Right renal pelvis (tissue), 4 donors: ENCODE measurements around the gene ZNF423. TPM values are rescaled to one million over a fixed set of nuclear protein-coding genes. Genes with fewer than 3 reads are reported as not detected.

Experiments used
- DNase-seq, 4 donors: peaks; one replicate each; pipeline ENCODE4 v3.0.0-alpha.2; 2013; ENCODE audit warnings: low read depth in 4 of 4, low spot score in 3 of 4, missing footprints in 1 of 4
- polyA plus RNA-seq, 4 donors: library from polyadenylated mRNA; unstranded; fragments of 120-200 nt; gene quantifications; one replicate each; pipeline ENCODE4 v1.2.1, GENCODE V29; 2013; ENCODE audit not compliant: insufficient read length in 4 of 4

The ZNF423 gene
- polyA plus RNA-seq, 4 donors, result 26.0 to 28.4 (median 27.2) TPM

DNA sequence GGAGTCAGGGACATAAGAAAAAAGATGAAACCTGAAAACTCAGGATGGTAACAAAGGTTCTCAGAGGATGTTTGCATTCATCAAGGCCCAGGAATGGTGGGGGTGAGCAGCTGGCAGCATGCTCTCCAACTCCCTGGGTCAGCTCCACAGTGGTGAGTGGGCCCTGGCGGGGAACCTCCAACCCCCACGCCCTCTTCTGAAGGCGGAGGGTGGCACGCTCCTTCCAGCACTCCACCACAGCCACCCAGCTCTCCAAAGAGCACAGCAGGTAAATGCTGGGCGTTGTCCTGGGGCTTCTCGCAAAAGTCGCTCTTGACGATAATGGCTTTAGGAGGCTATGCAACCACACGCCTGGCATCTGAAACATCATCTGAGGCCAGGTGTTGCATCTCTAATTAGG, 308.5 kb downstream of the ZNF423 start:
- no peak for DNase-seq

GRCh38 chr16:49546735-49547134, 309.2 kb downstream of the ZNF423 start:
- no peak for DNase-seq

DNA sequence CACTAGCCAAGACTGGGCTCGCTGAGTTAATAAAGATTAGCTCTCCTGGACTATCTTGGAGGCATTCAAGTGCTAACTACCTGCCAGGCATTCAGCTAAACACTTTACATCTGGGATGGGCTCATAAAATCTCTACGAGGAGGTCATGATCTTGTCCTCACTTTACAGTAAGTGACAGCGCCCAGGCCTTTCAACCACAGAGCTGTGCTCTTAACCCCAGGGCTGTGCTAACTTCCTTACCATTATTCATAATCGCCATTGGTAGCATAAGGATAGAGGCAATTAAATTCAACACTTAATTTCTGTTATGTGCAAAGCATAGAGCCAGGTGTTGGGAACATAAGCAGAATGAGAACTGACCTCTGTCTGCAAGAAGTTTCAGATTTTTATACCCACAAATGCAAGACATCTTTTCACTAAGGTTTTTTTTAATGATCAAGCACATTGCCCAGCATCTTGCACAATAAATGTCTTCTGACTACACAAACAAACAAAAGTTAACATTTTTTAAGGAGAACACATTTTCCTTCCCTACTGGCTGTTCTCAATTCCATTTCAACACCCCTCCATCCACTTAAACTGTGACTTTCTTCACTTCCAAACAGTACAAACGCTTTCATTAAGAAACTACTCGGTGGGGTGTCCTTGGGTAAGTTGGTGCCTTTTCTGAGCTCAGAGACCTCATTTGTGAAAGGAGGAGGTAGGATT, 310.0 kb downstream of the ZNF423 start:
- no peak for DNase-seq

DNA sequence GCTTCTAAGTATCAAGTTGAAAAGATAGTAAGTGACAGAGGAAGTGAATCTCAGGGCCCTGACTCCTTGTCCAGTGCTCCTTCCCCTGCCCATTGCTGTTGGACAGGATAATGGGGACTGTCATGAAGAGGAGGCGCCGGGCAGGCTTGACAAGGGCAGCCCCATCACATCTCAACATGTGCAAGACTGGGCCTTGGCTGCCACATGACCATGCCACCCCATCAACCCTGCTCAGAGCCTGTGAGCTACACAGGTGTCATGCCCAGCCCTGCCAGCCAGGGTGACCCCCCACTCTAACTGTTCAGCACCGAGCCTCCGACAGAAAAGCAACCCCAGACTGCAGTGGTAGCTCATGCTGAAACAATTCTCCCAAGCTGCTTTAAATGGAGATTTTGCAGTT, 310.7 kb downstream of the ZNF423 start:
- no peak for DNase-seq

- no peak for DNase-seq
Observed at GRCh38 chr16:49544828-49545227, 311.1 kb downstream of the ZNF423 start.

DNA sequence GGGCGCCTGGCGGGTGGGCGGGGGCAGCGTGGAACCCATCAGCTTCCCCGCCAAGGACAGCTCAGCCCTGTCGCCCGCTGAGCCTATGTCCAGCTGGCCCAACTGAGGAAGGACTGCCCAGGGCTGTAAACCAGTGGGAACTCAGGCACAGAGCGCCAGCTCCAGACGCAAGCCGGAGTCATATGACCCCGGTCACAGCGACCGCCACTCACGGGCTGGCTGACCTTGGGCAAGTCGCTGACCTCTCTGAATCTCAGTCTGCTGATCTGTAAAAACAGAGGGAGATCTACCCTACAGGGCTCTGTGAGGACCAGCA, 312.3 kb downstream of the ZNF423 start:
- DNase-seq, result no peak

DNA sequence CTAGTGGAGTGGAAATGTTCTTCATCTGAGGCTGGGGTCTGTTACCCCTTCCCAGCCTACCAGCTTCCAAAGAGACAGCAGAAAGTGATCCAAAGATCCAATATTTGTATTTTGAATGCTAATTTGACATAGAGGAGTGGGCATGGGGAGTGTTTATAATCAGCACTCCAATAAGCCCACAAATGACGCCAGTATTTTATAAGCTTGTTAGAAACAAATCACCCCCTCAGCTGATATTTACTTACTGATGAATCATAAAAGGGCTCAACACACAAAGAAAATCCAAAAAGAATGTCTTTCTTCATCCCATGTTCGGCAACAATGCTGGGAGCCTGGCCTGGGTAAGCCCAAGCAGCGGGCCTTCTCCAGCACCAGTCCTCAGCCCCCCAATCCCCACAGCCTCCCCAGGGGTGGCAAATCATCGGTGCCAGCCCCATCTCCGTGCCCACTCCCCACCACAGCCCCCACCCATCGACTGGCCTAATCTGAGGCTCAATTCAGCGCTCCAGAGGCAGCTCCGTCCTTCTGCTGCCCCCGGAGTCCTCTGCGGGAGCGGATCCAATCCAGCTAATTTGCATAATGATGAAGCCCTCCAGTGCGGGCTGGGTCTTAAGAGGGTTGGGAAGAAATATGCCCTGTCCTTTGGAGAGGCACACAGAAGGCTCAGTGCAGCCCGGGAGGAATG, 312.8 kb downstream of the ZNF423 start:
- no peak for DNase-seq

GRCh38 chr16:49542391-49542891, 313.5 kb downstream of the ZNF423 start:
- DNase-seq, result no peak

DNA sequence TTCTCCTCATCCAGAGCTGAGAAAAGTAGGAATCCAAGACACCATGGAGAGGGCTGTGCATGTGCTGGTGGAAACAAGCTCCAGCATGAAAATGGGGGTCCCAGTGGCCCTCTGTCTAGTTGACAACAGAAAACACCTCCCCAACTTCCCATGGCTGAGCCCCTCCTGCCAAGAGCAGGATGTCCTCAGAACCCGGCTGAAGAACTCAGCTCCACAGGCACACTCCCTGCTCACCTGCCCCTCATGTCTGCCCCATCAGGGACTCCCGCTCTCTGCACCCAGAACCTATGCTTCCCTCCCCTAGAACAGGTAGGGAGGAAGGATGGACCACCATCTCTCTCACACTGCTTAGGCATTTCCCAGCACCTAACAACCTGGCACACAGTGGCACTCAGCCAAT, 315.1 kb downstream of the ZNF423 start:
- DNase-seq, result no peak

DNA sequence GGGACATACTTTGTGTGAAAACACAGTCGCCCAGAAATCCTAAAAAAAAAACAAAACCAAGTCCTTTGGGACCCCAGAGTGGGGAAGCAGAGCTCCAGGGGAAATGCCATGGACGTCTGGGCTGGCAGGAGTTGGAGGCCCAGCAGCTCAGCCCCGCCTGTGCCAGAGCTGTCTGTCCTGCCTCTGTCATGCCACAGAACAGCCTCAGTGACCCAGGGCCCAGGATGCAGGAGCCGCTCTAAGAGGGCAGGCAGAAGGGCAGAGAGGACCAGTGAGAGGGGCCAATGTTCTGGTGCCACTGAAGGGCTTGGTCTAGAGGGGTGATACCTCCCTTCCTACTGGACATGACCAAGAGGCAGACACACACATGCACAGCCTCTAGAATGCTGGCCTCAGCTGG, 316.2 kb downstream of the ZNF423 start:
- no peak for DNase-seq

DNA sequence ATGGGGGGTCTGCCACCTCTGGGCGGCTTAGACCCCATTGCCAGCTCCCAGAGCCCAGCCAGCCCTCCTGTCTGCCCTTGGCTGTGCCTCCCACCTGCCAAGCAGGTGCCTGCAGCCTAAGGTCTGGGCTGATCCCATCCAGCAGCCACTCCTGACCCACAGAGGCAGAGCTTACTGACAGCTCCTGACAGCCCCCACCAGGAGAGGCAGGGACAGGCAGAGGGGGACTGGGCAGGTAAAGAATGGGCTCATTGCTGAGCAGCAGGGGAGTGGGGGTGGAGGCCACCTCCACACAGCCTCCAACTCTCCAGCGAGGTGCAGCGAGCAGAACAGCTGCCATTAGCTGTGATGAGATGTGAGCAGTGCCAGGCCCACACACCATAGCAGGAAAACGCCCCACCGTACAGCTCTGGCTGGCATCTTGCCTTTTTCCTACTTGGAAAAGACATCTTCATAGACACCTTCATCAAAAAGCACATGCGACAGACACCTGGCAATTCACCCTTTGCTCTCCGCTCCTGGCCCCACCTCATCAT, 317.9 kb downstream of the ZNF423 start:
- DNase-seq, result no peak

- no peak for DNase-seq
Observed at GRCh38 chr16:49534901-49535610, 320.9 kb downstream of the ZNF423 start.

GRCh38 chr16:49533422-49533821, 322.5 kb downstream of the ZNF423 start:
- DNase-seq, result no peak

DNA sequence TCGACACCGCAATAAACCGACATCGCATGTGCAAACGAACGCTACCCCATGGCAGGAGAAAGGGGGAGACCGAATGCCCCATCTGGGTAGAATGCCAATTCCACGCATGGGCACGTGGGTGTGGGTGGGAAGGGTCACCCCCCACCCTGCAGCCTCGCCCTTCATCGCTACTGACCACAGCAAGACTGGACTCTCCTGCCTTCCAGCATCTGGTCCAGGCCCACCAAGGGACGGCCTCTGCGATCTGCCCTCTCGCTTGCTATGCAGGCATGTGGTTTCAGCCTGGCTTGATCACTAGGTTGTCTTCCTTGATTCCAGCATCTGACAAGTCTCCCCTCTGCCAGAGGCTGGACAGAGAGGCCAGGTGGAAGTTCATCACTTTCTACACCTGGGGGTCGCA, 323.0 kb downstream of the ZNF423 start:
- DNase-seq, result no peak

GRCh38 chr16:49531931-49532840, 323.7 kb downstream of the ZNF423 start:
- no peak for DNase-seq

DNA sequence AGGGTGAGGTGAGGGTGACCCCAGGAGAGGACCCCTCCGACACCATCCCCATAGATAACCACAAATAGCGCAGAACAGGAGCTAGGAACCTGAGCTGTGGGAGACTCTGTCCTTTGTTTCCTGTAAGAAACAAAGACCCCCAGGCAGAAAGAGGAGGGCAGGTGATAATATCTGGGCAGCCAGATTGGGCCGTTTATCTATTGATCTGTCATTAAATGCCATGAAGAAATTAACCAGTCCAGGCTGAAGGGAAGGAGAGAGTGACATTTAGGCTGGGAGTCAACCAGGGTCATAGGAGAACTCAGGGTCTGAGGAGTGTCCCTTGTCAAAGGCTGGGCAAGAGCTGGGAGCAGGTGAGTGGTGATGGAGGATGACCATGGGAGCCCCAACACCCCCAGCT, 324.5 kb downstream of the ZNF423 start:
- DNase-seq, result no peak

- DNase-seq, result no peak
Observed at GRCh38 chr16:49530427-49530970, 325.4 kb downstream of the ZNF423 start.

GRCh38 chr16:49529411-49530045, 326.4 kb downstream of the ZNF423 start:
- DNase-seq, result no peak

- DNase-seq, result no peak
Observed at GRCh38 chr16:49528866-49529288, 327.0 kb downstream of the ZNF423 start.
